Measurements from ENCODE around the gene SERPINA1.

SERPINA1 gene

GRCh38 chr14:94328196-94328595 is 60.2 kb downstream of the SERPINA1 start:
- no peak for FAIRE-seq
- no peak for DNase-seq (ENCODE audit: insufficient read length, low spot score)

More at GRCh38 chr14:94328196-94328595, 60.2 kb downstream of the SERPINA1 start:
- no peak for TF ChIP-seq CTCF (IDR thresholded peaks at IDR 0.05; ENCODE audit: insufficient read depth, missing control alignments)
